HEK293 (cell line): ENCODE results near the gene ZCWPW1.

Source experiments
- ATF2 ChIP-seq: fragments of 450-650 bp; formaldehyde crosslinking; IDR thresholded peaks from 2 replicates; pipeline ENCODE4 v1.5.1; 2016; ENCODE audit warnings: missing biosample characterization, missing genetic modification characterization, low read depth
- MZF1 ChIP-seq: fragments of 450-650 bp; formaldehyde crosslinking; IDR thresholded peaks from 2 replicates; pipeline ENCODE4 v1.5.1; 2017; ENCODE audit warnings: missing biosample characterization, missing genetic modification characterization, borderline replicate concordance
- OVOL3 ChIP-seq: fragments of 450-650 bp; formaldehyde crosslinking; IDR thresholded peaks from 2 replicates; pipeline ENCODE4 v1.5.1; 2016; ENCODE audit warnings: missing biosample characterization, missing genetic modification characterization
- RBAK ChIP-seq: fragments of 450-650 bp; formaldehyde crosslinking; IDR thresholded peaks from 2 replicates; pipeline ENCODE4 v1.5.1; 2016; ENCODE audit warnings: missing biosample characterization, missing genetic modification characterization
- SP3 ChIP-seq: fragments of 450-650 bp; formaldehyde crosslinking; IDR thresholded peaks from 2 replicates; pipeline ENCODE4 v1.5.1; 2016; ENCODE audit warnings: missing biosample characterization, missing genetic modification characterization
- SP7 ChIP-seq: fragments of 450-650 bp; formaldehyde crosslinking; IDR thresholded peaks from 2 replicates; pipeline ENCODE4 v1.5.1; 2016; ENCODE audit warnings: missing biosample characterization, missing genetic modification characterization
- TRIM28 ChIP-seq: IDR thresholded peaks from 2 replicates; pipeline ENCODE4 v1.6.1; 2011; ENCODE audit warnings: low read length, control low read depth, borderline replicate concordance
- TSHZ1 ChIP-seq: fragments of 450-650 bp; formaldehyde crosslinking; IDR thresholded peaks from 2 replicates; pipeline ENCODE4 v1.5.1; 2016; ENCODE audit warnings: missing biosample characterization, missing genetic modification characterization, borderline replicate concordance
- YY2 ChIP-seq: fragments of 450-650 bp; formaldehyde crosslinking; IDR thresholded peaks from 2 replicates; pipeline ENCODE4 v1.5.1; 2016; ENCODE audit warnings: missing biosample characterization, missing genetic modification characterization
- ZIC2 ChIP-seq: fragments of 450-650 bp; formaldehyde crosslinking; IDR thresholded peaks from 2 replicates; pipeline ENCODE4 v1.5.1; 2016; ENCODE audit warnings: missing biosample characterization, missing genetic modification characterization
- ZNF114 ChIP-seq: fragments of 450-650 bp; formaldehyde crosslinking; IDR thresholded peaks from 2 replicates; pipeline ENCODE4 v1.5.0; 2017; ENCODE audit warnings: missing biosample characterization, missing genetic modification characterization
- ZNF121 ChIP-seq: fragments of 450-650 bp; formaldehyde crosslinking; IDR thresholded peaks from 2 replicates; pipeline ENCODE4 v1.5.1; 2016; ENCODE audit warnings: missing biosample characterization, missing genetic modification characterization
- ZNF157 ChIP-seq: fragments of 450-650 bp; formaldehyde crosslinking; IDR thresholded peaks from 2 replicates; pipeline ENCODE4 v1.5.1; 2016; ENCODE audit warnings: missing biosample characterization, missing genetic modification characterization
- ZNF184 ChIP-seq: fragments of 450-650 bp; IDR thresholded peaks from 2 replicates; pipeline ENCODE4 v1.5.1; 2018; ENCODE audit warnings: missing biosample characterization, mild to moderate bottlenecking, missing genetic modification characterization
- ZNF221 ChIP-seq: fragments of 450-650 bp; formaldehyde crosslinking; IDR thresholded peaks from 2 replicates; pipeline ENCODE4 v1.5.1; 2017; ENCODE audit warnings: missing biosample characterization, missing genetic modification characterization, borderline replicate concordance
- ZNF248 ChIP-seq: fragments of 450-650 bp; formaldehyde crosslinking; IDR thresholded peaks from 2 replicates; pipeline ENCODE4 v1.5.1; 2017; ENCODE audit warnings: missing biosample characterization, missing genetic modification characterization
- ZNF416 ChIP-seq: fragments of 450-650 bp; formaldehyde crosslinking; IDR thresholded peaks from 2 replicates; pipeline ENCODE4 v1.5.1; 2016; ENCODE audit warnings: missing biosample characterization, missing genetic modification characterization
- ZNF473 ChIP-seq: fragments of 450-650 bp; formaldehyde crosslinking; IDR thresholded peaks from 2 replicates; pipeline ENCODE4 v1.5.1; 2017; ENCODE audit warnings: missing biosample characterization, missing genetic modification characterization
- ZNF501 ChIP-seq: fragments of 450-650 bp; formaldehyde crosslinking; IDR thresholded peaks from 2 replicates; pipeline ENCODE4 v1.5.1; 2016; ENCODE audit warnings: missing biosample characterization, missing genetic modification characterization
- ZNF544 ChIP-seq: fragments of 450-650 bp; formaldehyde crosslinking; IDR thresholded peaks from 2 replicates; pipeline ENCODE4 v1.5.0; 2017; ENCODE audit warnings: missing biosample characterization, missing genetic modification characterization
- ZNF548 ChIP-seq: fragments of 450-650 bp; formaldehyde crosslinking; IDR thresholded peaks from 2 replicates; pipeline ENCODE4 v1.5.1; 2016; ENCODE audit warnings: missing biosample characterization, missing genetic modification characterization
- ZNF549 ChIP-seq: fragments of 450-650 bp; IDR thresholded peaks from 2 replicates; pipeline ENCODE4 v1.5.1; 2018; ENCODE audit warnings: missing biosample characterization, missing genetic modification characterization, mild to moderate bottlenecking, inconsistent platforms, moderate library complexity
- ZNF558 ChIP-seq: fragments of 450-650 bp; formaldehyde crosslinking; IDR thresholded peaks from 2 replicates; pipeline ENCODE4 v1.5.1; 2016; ENCODE audit warnings: missing biosample characterization, missing genetic modification characterization
- ZNF561 ChIP-seq: fragments of 450-650 bp; IDR thresholded peaks from 2 replicates; pipeline ENCODE4 v1.5.1; 2018; ENCODE audit warnings: missing biosample characterization, missing genetic modification characterization, borderline replicate concordance
- ZNF596 ChIP-seq: fragments of 450-650 bp; IDR thresholded peaks from 2 replicates; pipeline ENCODE4 v1.5.0; 2018; ENCODE audit warnings: missing biosample characterization, mild to moderate bottlenecking, missing genetic modification characterization, moderate library complexity
- ZNF654 ChIP-seq: fragments of 450-650 bp; formaldehyde crosslinking; IDR thresholded peaks from 2 replicates; pipeline ENCODE4 v1.5.1; 2016; ENCODE audit warnings: low read depth, missing biosample characterization, missing genetic modification characterization
- ZNF701 ChIP-seq: fragments of 450-650 bp; formaldehyde crosslinking; IDR thresholded peaks from 2 replicates; pipeline ENCODE4 v1.5.1; 2016; ENCODE audit warnings: missing biosample characterization, missing genetic modification characterization
- ZNF747 ChIP-seq: fragments of 450-650 bp; formaldehyde crosslinking; IDR thresholded peaks from 2 replicates; pipeline ENCODE4 v1.5.1; 2016; ENCODE audit warnings: missing biosample characterization, missing genetic modification characterization
- ZNF768 ChIP-seq: fragments of 450-650 bp; formaldehyde crosslinking; IDR thresholded peaks from 2 replicates; pipeline ENCODE4 v1.5.1; 2018; ENCODE audit warnings: missing biosample characterization, mild to moderate bottlenecking, missing genetic modification characterization
- ZNF776 ChIP-seq: fragments of 450-650 bp; formaldehyde crosslinking; IDR thresholded peaks from 2 replicates; pipeline ENCODE4 v1.5.0; 2017; ENCODE audit warnings: missing biosample characterization, missing genetic modification characterization, borderline replicate concordance
- ZSCAN16 ChIP-seq: fragments of 450-650 bp; formaldehyde crosslinking; IDR thresholded peaks from 2 replicates; pipeline ENCODE4 v1.5.1; 2016; ENCODE audit warnings: missing biosample characterization, missing genetic modification characterization
- ZSCAN23 ChIP-seq: fragments of 450-650 bp; formaldehyde crosslinking; IDR thresholded peaks from 2 replicates; pipeline ENCODE4 v1.5.1; 2016; ENCODE audit warnings: missing biosample characterization, missing genetic modification characterization
- TF ChIP-seq, protein P1 (sequence below): fragments of 450-650 bp; formaldehyde crosslinking; IDR thresholded peaks from 2 replicates; pipeline ENCODE4 v1.5.1; 2016; ENCODE audit warnings: missing biosample characterization, missing genetic modification characterization
- TF ChIP-seq, protein P2 (sequence below): fragments of 450-650 bp; IDR thresholded peaks from 2 replicates; pipeline ENCODE4 v1.5.1; 2018; ENCODE audit warnings: missing biosample characterization, mild to moderate bottlenecking, missing genetic modification characterization

The ZCWPW1 gene

GRCh38 chr7:100428199-100428966, at the start of gene ZCWPW1 (continued):
- TF ChIP-seq TSHZ1 (no peak; the same call in 1 of the 2 replicates), ZNF558 (tag by site-specific recombination) (no peak; the same call in 1 of the 2 replicates), ZNF501 (tag by site-specific recombination) (peak; percentile 99), ATF2 (tag by site-specific recombination) (no peak), ZNF248 (tag by site-specific recombination) (no peak), MZF1 (peak; percentile 55; the same call in 1 of the 2 replicates), ZNF548 (no peak), YY2 (tag by site-specific recombination) (peak; percentile 87), ZNF776 (tag by site-specific recombination) (no peak), ZIC2 (peak; percentile 60), ZNF473 (no peak), ZNF544 (tag by site-specific recombination) (no peak), ZNF654 (tag by site-specific recombination) (no peak), SP3 (tag by site-specific recombination) (peak; percentile 83), SP7 (tag by site-specific recombination) (peak; percentile 92), ZNF221 (tag by site-specific recombination) (no peak), OVOL3 (tag by site-specific recombination) (peak; percentile 83; the same call in 1 of the 2 replicates), RBAK (tag by site-specific recombination) (no peak), ZSCAN16 (0 out of 2 replicates have a peak, but pooled peaks have one; percentile 20), ZNF596 (tag by site-specific recombination) (no peak), ZNF157 (no peak), ZNF549 (tag by site-specific recombination) (no peak), ZNF768 (tag by site-specific recombination) (no peak; the same call in 1 of the 2 replicates), ZNF121 (no peak; the same call in 1 of the 2 replicates), ZNF747 (no peak), ZSCAN23 (tag by site-specific recombination) (no peak; the same call in 1 of the 2 replicates), ZNF416 (tag by site-specific recombination) (no peak), TRIM28 (no peak), ZNF701 (tag by site-specific recombination) (no peak), ZNF114 (tag by site-specific recombination) (no peak), ZNF561 (0 out of 2 replicates have a peak, but pooled peaks have one; percentile 32), ZNF184 (tag by site-specific recombination) (no peak)
- TF ChIP-seq, protein P1, sequence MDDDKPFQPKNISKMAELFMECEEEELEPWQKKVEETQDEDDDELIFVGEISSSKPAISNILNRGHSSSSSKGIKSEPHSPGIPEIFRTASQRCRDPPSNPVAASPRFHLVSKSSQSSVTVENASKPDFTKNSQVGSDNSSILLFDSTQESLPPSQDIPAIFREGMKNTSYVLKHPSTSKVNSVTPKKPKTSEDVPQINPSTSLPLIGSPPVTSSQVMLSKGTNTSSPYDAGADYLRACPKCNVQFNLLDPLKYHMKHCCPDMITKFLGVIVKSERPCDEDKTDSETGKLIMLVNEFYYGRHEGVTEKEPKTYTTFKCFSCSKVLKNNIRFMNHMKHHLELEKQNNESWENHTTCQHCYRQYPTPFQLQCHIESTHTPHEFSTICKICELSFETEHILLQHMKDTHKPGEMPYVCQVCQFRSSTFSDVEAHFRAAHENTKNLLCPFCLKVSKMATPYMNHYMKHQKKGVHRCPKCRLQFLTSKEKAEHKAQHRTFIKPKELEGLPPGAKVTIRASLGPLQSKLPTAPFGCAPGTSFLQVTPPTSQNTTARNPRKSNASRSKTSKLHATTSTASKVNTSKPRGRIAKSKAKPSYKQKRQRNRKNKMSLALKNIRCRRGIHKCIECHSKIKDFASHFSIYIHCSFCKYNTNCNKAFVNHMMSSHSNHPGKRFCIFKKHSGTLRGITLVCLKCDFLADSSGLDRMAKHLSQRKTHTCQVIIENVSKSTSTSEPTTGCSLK (tag by site-specific recombination) = no peak
- TF ChIP-seq, protein P2, sequence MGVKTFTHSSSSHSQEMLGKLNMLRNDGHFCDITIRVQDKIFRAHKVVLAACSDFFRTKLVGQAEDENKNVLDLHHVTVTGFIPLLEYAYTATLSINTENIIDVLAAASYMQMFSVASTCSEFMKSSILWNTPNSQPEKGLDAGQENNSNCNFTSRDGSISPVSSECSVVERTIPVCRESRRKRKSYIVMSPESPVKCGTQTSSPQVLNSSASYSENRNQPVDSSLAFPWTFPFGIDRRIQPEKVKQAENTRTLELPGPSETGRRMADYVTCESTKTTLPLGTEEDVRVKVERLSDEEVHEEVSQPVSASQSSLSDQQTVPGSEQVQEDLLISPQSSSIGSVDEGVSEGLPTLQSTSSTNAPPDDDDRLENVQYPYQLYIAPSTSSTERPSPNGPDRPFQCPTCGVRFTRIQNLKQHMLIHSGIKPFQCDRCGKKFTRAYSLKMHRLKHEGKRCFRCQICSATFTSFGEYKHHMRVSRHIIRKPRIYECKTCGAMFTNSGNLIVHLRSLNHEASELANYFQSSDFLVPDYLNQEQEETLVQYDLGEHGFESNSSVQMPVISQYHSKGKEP (tag by site-specific recombination) = no peak
